H9 (cell line): ENCODE measurements around the gene FXYD3. TPM values are rescaled to one million over a fixed set of nuclear protein-coding genes. Genes with fewer than 3 reads are reported as not detected.

Experiments
- DNase-seq: peaks from one replicate; pipeline ENCODE4 v3.0.0-alpha.2; 2017
- H2AFZ ChIP-seq: one replicate; pipeline ENCODE4 v1.6.1; 2013; ENCODE audit warnings: mild to moderate bottlenecking, low read length, control low read depth, moderate library complexity
- H2AK5ac ChIP-seq: 2 replicates; pipeline ENCODE4 v1.6.1; 2013; ENCODE audit warnings: low read length, control low read depth, mixed read lengths; ENCODE audit not compliant: insufficient read length
- H2BK120ac ChIP-seq: one replicate; pipeline ENCODE4 v1.6.1; 2013; ENCODE audit warnings: low read depth, mild to moderate bottlenecking, low read length, control low read depth, inconsistent platforms; ENCODE audit not compliant: poor library complexity, severe bottlenecking
- H2BK12ac ChIP-seq: 2 replicates; pipeline ENCODE4 v1.6.1; 2013; ENCODE audit warnings: low read length, control low read depth, mixed read lengths, low read depth; ENCODE audit not compliant: insufficient read length
- H2BK15ac ChIP-seq: 2 replicates; pipeline ENCODE4 v1.6.1; 2013; ENCODE audit warnings: low read depth, low read length, control low read depth
- H2BK20ac ChIP-seq: one replicate; pipeline ENCODE4 v1.6.1; 2013; ENCODE audit warnings: low read depth, mild to moderate bottlenecking, low read length, control low read depth, inconsistent platforms; ENCODE audit not compliant: poor library complexity, severe bottlenecking
- H2BK5ac ChIP-seq: 2 replicates; pipeline ENCODE4 v1.6.1; 2013; ENCODE audit warnings: low read length, control low read depth, mixed read lengths; ENCODE audit not compliant: insufficient read length
- H3K14ac ChIP-seq: 2 replicates; pipeline ENCODE4 v1.6.1; 2013; ENCODE audit warnings: low read length, control low read depth; ENCODE audit not compliant: insufficient read depth
- H3K18ac ChIP-seq: 2 replicates; pipeline ENCODE4 v1.6.1; 2013; ENCODE audit warnings: low read depth, mild to moderate bottlenecking, mixed read lengths, low read length, control low read depth; ENCODE audit not compliant: insufficient read length
- H3K23ac ChIP-seq: 2 replicates; pipeline ENCODE4 v1.6.1; 2013; ENCODE audit warnings: low read length, control low read depth, mixed read lengths, low read depth; ENCODE audit not compliant: insufficient read length
- H3K23me2 ChIP-seq: 2 replicates; pipeline ENCODE4 v1.6.1; 2013; ENCODE audit warnings: low read depth, mild to moderate bottlenecking, mixed read lengths, low read length, control low read depth; ENCODE audit not compliant: insufficient read length, poor library complexity, severe bottlenecking
- H3K27ac ChIP-seq: 2 replicates; pipeline ENCODE4 v1.5.1; 2013; ENCODE audit warnings: low read length, control low read depth, mixed read lengths, low read depth; ENCODE audit not compliant: insufficient read length
- H3K27me3 ChIP-seq: 2 replicates; pipeline ENCODE4 v1.6.1; 2013; ENCODE audit warnings: low read length, control low read depth, inconsistent platforms; ENCODE audit not compliant: insufficient read depth
- H3K4ac ChIP-seq: 2 replicates; pipeline ENCODE4 v1.6.1; 2013; ENCODE audit warnings: low read depth, mild to moderate bottlenecking, control low read depth, inconsistent platforms, low read length, moderate library complexity
- H3K4me1 ChIP-seq: 2 replicates; pipeline ENCODE4 v1.6.1; 2013; ENCODE audit warnings: low read length, control low read depth, inconsistent platforms; ENCODE audit not compliant: insufficient read depth
- H3K4me2 ChIP-seq: 2 replicates; pipeline ENCODE4 v1.6.1; 2013; ENCODE audit warnings: low read length, control low read depth, mixed read lengths; ENCODE audit not compliant: insufficient read length, insufficient read depth
- H3K56ac ChIP-seq: 2 replicates; pipeline ENCODE4 v1.6.1; 2013; ENCODE audit warnings: low read depth, mild to moderate bottlenecking, mixed read lengths, low read length, control low read depth; ENCODE audit not compliant: insufficient read length
- H3K79me1 ChIP-seq: 2 replicates; pipeline ENCODE4 v1.6.1; 2013; ENCODE audit warnings: low read depth, mild to moderate bottlenecking, moderate library complexity, low read length, control low read depth, inconsistent platforms; ENCODE audit not compliant: insufficient read depth, poor library complexity, severe bottlenecking
- H3K79me2 ChIP-seq: 2 replicates; pipeline ENCODE4 v1.6.1; 2013; ENCODE audit warnings: low read length, control low read depth, inconsistent platforms; ENCODE audit not compliant: insufficient read depth
- H3K9ac ChIP-seq: 2 replicates; pipeline ENCODE4 v1.6.1; 2013; ENCODE audit warnings: low read length, control low read depth, mixed read lengths; ENCODE audit not compliant: insufficient read length; ENCODE audit errors: extremely low read depth
- H3K9me3 ChIP-seq: one replicate; pipeline ENCODE4 v1.6.1; 2013; ENCODE audit warnings: low read depth, low read length, inconsistent platforms; ENCODE audit not compliant: control insufficient read depth
- H3T11ph ChIP-seq: one replicate; pipeline ENCODE4 v1.6.1; 2013; ENCODE audit warnings: mild to moderate bottlenecking, low read length, control low read depth, inconsistent platforms
- H4K20me1 ChIP-seq: one replicate; pipeline ENCODE4 v1.6.1; 2013; ENCODE audit not compliant: control insufficient read depth, insufficient read length, insufficient read depth
- H4K5ac ChIP-seq: 2 replicates; pipeline ENCODE4 v1.6.1; 2013; ENCODE audit warnings: low read depth, mild to moderate bottlenecking, mixed read lengths, low read length, control low read depth; ENCODE audit not compliant: insufficient read length
- H4K8ac ChIP-seq: replicated peaks from 2 replicates; pipeline ENCODE4 v1.6.1; 2013; ENCODE audit warnings: low read length, control low read depth, mixed read lengths, low read depth; ENCODE audit not compliant: insufficient read length
- H4K91ac ChIP-seq: 2 replicates; pipeline ENCODE4 v1.6.1; 2013; ENCODE audit warnings: low read depth, mild to moderate bottlenecking, moderate library complexity, mixed read lengths, low read length, control low read depth; ENCODE audit not compliant: insufficient read length
- H3K27ac Mint-ChIP-seq, 3 experiments: 2 replicates in 2 of 3; 3 replicates in 1 of 3; pipeline ENCODE4 v1.8.0; 2020 to 2021; ENCODE audit warnings: mixed read lengths in 3 of 3, mild to moderate bottlenecking in 1 of 3, moderate library complexity in 1 of 3
- H3K27me3 Mint-ChIP-seq: 2 replicates; pipeline ENCODE4 v1.8.0; 2021; ENCODE audit warnings: low read depth, mild to moderate bottlenecking, moderate library complexity, mixed read lengths
- H3K36me3 Mint-ChIP-seq, 3 experiments: 2 replicates in 2 of 3; 3 replicates in 1 of 3; pipeline ENCODE4 v1.8.0; 2020 to 2021; ENCODE audit warnings: low read depth in 3 of 3, mixed read lengths in 3 of 3; ENCODE audit not compliant: insufficient read depth in 1 of 3
- H3K4me1 Mint-ChIP-seq, 2 experiments: 2 replicates each; pipeline ENCODE4 v1.8.0; 2020; ENCODE audit warnings: mixed read lengths in 2 of 2
- H3K4me3 Mint-ChIP-seq, 2 experiments: 2 replicates in 1 of 2; 3 replicates in 1 of 2; pipeline ENCODE4 v1.8.0; 2020 to 2021; ENCODE audit warnings: mild to moderate bottlenecking in 2 of 2, mixed read lengths in 2 of 2, moderate library complexity in 1 of 2
- H3K9me3 Mint-ChIP-seq, 2 experiments: 2 replicates in 1 of 2; 3 replicates in 1 of 2; pipeline ENCODE4 v1.8.0; 2020; ENCODE audit warnings: mild to moderate bottlenecking in 2 of 2, mixed read lengths in 2 of 2, moderate library complexity in 1 of 2
- CTCF ChIP-seq: fragments of 200-600 bp; sonication (generic); conservative IDR thresholded peaks from 3 replicates; pipeline ENCODE4 v1.8.0; 2021; ENCODE audit warnings: antibody characterized with exemption, mild to moderate bottlenecking
- WGBS: extraction: QIAGEN DNeasy Blood & Tissue Kit; methylation state at CpG from one replicate; pipeline ENCODE4 v1.1.7; 2013; ENCODE audit warnings: missing lambda C conversion rate, low lambda C conversion rate, mixed read lengths; ENCODE audit not compliant: insufficient read length; ENCODE audit errors: extremely low coverage; 5-methylcytosine and 5-hydroxymethylcytosine counted together
- total RNA-seq: library from RNA; stranded (reverse); gene quantifications from 2 replicates; pipeline ENCODE4 v1.2.1, GENCODE V29; 2021

The FXYD3 gene
- total RNA-seq, 1 experiment from 2014 or later, result 1.5 TPM

GRCh38 chr19:35169221-35169995 is 53.8 kb downstream of the FXYD3 start:
- H3K4me1 ChIP-seq, result no peaks in the 10 kb centered on the region
- no peak overlapping the region for H3K9ac ChIP-seq
- H3K23me2 ChIP-seq, result no peaks in the 10 kb centered on the region
- H3K14ac ChIP-seq, result no peak overlapping the region
- no peak overlapping the region for H2BK15ac ChIP-seq
- Mint-ChIP-seq H3K9me3 (peaks cover 12 to 19% of the 10 kb centered on the region in 2 experiments), H3K36me3 (peaks cover 54 to 65% (median 63%) of the 10 kb centered on the region in 3 experiments), H3K4me3 (no peak overlapping the region), H3K27me3 (no peaks in the 10 kb centered on the region), H3K27ac (peak overlapping the region in 1 of 3 experiments; percentile 52; a peak in 1 of 7 replicates), H3K4me1 (no peaks in the 10 kb centered on the region)
- H3T11ph ChIP-seq, result no peak overlapping the region
- no peak overlapping the region for H4K91ac ChIP-seq
- H3K27me3 ChIP-seq, result no peaks in the 10 kb centered on the region
- H3K27ac ChIP-seq, result no peak overlapping the region
- no peak overlapping the region for H3K23ac ChIP-seq
- no peak overlapping the region for H2BK20ac ChIP-seq
- H3K4ac ChIP-seq, result no peak overlapping the region
- no peaks in the 10 kb centered on the region for H3K79me2 ChIP-seq
- no peak overlapping the region for H2BK12ac ChIP-seq
- H2AFZ ChIP-seq, result no peak overlapping the region
- H3K4me2 ChIP-seq, result no peak overlapping the region
- H3K9me3 ChIP-seq, result peaks cover 7% of the 10 kb centered on the region
- no peak overlapping the region for H4K5ac ChIP-seq
- H3K79me1 ChIP-seq, result no peaks in the 10 kb centered on the region
- H4K8ac ChIP-seq, result no peak overlapping the region
- no peak overlapping the region for H3K56ac ChIP-seq
- H4K20me1 ChIP-seq, result peaks cover 3% of the 10 kb centered on the region
- H2BK120ac ChIP-seq, result no peak overlapping the region
- H2BK5ac ChIP-seq, result no peak overlapping the region
- no peak overlapping the region for H3K18ac ChIP-seq
- no peak for TF ChIP-seq CTCF
- no CpG with 5 or more reads among the region's 18 CpGs for WGBS
- peak; percentile 18 for DNase-seq
- H2AK5ac ChIP-seq, result no peak overlapping the region
